CD4-positive, alpha-beta T cell (primary cell): ENCODE measurements around the gene PIWIL4. TPM values are rescaled to one million over a fixed set of nuclear protein-coding genes. Genes with fewer than 3 reads are reported as not detected.

Source experiments
- ATAC-seq: fragments of 200-7000 bp; cut with Tn5 transposase; one replicate; pipeline ENCODE4 v1.10.0; 2022; ENCODE audit warnings: mild to moderate bottlenecking; ENCODE audit not compliant: poor library complexity
- CTCF ChIA-PET: fragments of 350-600 bp; sonication (Branson Sonifier 250); formaldehyde crosslinking; loops from one replicate; lab custom pipeline; 2021; ENCODE audit warnings: antibody characterized with exemption, inconsistent platforms; lab: Charles Lee
- POLR2A ChIA-PET: fragments of 350-600 bp; sonication (Branson Sonifier 250); formaldehyde crosslinking; loops from one replicate; lab custom pipeline; 2021; ENCODE audit warnings: antibody characterized with exemption, inconsistent platforms; lab: Charles Lee
- DNase-seq, 14 experiments: peaks; one replicate each; pipeline ENCODE4 v3.0.0-alpha.2; 2013 to 2020; ENCODE audit warnings: mixed read lengths in 2 of 14
- H3K27ac ChIP-seq, 2 donors: one replicate each; pipeline versions ENCODE4 v1.5.1 to v1.7.0; 2013; ENCODE audit warnings: low read length in 2 of 2, low read depth in 1 of 2, mild to moderate bottlenecking in 1 of 2
- H3K27me3 ChIP-seq, 2 experiments: 1 replicate in 1 of 2; 2 replicates in 1 of 2; pipeline versions ENCODE4 v1.6.1 to v1.7.0; 2013; ENCODE audit warnings: low read length in 2 of 2, control low read depth in 1 of 2, mild to moderate bottlenecking in 1 of 2, moderate library complexity in 1 of 2; ENCODE audit not compliant: insufficient read depth in 2 of 2, control insufficient read depth in 1 of 2
- H3K36me3 ChIP-seq: one replicate; pipeline ENCODE4 v1.6.1; 2013; ENCODE audit warnings: low read length, control low read depth; ENCODE audit not compliant: insufficient read depth
- H3K4me1 ChIP-seq: one replicate; pipeline ENCODE4 v1.6.1; 2013; ENCODE audit warnings: low read length, control low read depth; ENCODE audit not compliant: insufficient read depth
- H3K4me3 ChIP-seq: one replicate; pipeline ENCODE4 v1.5.1; 2013; ENCODE audit warnings: mild to moderate bottlenecking, low read length, moderate library complexity
- H3K9me3 ChIP-seq, 2 experiments: 1 replicate in 1 of 2; 2 replicates in 1 of 2; pipeline versions ENCODE4 v1.6.1 to v1.7.0; 2013; ENCODE audit warnings: low read length in 2 of 2, mild to moderate bottlenecking in 2 of 2, control low read depth in 1 of 2, moderate library complexity in 1 of 2; ENCODE audit not compliant: control insufficient read depth in 1 of 2, insufficient read depth in 1 of 2
- H3K27ac Mint-ChIP-seq: one replicate; pipeline ENCODE4 v1.8.0; 2020; ENCODE audit warnings: mixed read lengths
- H3K27me3 Mint-ChIP-seq: one replicate; pipeline ENCODE4 v1.8.0; 2021; ENCODE audit warnings: mixed read lengths
- H3K36me3 Mint-ChIP-seq: one replicate; pipeline ENCODE4 v1.8.0; 2021; ENCODE audit warnings: low read depth, mixed read lengths
- H3K4me1 Mint-ChIP-seq: one replicate; pipeline ENCODE4 v1.8.0; 2021; ENCODE audit warnings: low read depth, mixed read lengths
- H3K4me3 Mint-ChIP-seq: one replicate; pipeline ENCODE4 v1.8.0; 2020; ENCODE audit warnings: mild to moderate bottlenecking, mixed read lengths
- H3K9me3 Mint-ChIP-seq: one replicate; pipeline ENCODE4 v1.8.0; 2020; ENCODE audit warnings: mixed read lengths
- intact Hi-C, 2 experiments: fragments of 100-400 bp; cut with DNase I in 1 of 2; cut with micrococcal nuclease in 1 of 2; formaldehyde crosslinking; loops; one replicate each; pipeline versions ENCODE4 v1.15.1 to v1.9.0; 2023 to 2025; cut with DNase I, micrococcal nuclease
- total RNA-seq, 174 experiments: library from RNA in 2 of 174; stranded (reverse) in 2 of 174; gene quantifications; one replicate each; pipeline ENCODE4 v1.2.3 and lab custom pipeline; 2021 to 2026
- TF ChIP-seq, protein P1 (sequence below): fragments of 200-600 bp; IDR thresholded peaks from one replicate; pipeline ENCODE4 v1.8.0; 2022; ENCODE audit warnings: antibody characterized with exemption, mild to moderate bottlenecking

The PIWIL4 gene
- total RNA-seq, 2 experiments from 2014 or later = 1.3 to 1.4 TPM

DNA sequence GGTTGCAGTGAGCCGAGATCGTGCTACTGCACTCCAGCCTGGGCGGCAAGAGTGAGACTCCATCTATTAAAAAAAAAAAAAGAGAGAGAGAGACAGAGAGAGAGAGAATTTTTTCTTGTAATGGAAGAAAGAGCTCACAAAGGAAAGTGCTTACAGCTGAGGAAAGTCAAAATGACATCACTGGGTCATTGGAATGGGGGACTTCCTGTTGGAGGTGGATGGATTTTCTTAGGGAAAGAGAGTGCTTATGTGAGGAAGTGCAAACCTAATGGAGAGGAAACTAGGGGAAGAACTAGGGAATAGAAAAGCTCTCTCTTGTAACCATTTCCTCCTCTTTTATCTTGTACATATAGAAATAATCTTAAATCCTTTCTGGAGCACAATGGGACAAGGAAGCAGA, 6.3 kb upstream of the PIWIL4 start:
- CTCF ChIA-PET = no interaction called here
- no peaks in the 10 kb centered on the region for H3K27me3 Mint-ChIP-seq

DNA sequence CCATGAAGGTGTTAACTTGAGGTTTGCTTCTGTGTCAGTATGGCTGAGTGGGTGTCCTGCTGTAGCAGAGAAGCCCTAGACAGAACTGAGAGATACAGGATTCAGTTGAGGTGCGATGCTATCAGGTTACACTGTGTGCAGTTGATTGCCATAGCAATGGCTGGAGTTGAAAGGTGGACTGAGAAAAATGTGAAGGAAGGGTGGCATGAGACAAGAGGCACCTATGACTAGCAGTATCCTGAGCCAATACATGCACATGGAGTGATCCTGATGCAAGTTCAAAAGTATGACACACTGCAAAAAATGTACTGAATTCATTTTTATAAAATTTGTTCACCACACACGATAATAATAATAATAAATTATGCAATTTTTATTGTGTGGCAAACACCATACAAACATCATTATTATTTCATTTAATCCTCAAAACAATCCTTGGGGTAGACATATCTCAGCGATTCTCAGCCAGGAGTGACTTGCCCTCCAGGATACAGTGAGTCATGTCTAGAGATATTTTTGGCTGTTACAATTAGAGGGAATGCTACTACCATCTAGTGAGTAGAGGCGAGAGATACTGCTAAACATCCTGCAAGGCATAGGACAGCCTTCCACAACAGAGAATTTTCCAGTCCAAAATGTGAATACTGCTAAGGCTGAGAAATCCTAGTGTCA, 3.9 kb upstream of the PIWIL4 start:
- H3K4me1 ChIP-seq = no peaks in the 10 kb centered on the region
- no peak for DNase-seq
- intact Hi-C loops = no loop called here
- POLR2A ChIA-PET = no interaction called here
- no peaks in the 10 kb centered on the region for H3K9me3 ChIP-seq
- no peak overlapping the region for H3K27ac ChIP-seq
- CTCF ChIA-PET = no interaction called here
- H3K36me3 ChIP-seq = no peaks in the 10 kb centered on the region
- H3K27me3 Mint-ChIP-seq = no peaks in the 10 kb centered on the region
- H3K36me3 Mint-ChIP-seq = no peaks in the 10 kb centered on the region
- no peak for ATAC-seq
- no peak overlapping the region for H3K4me3 Mint-ChIP-seq
- no peaks in the 10 kb centered on the region for H3K27me3 ChIP-seq
- TF ChIP-seq, protein P1, sequence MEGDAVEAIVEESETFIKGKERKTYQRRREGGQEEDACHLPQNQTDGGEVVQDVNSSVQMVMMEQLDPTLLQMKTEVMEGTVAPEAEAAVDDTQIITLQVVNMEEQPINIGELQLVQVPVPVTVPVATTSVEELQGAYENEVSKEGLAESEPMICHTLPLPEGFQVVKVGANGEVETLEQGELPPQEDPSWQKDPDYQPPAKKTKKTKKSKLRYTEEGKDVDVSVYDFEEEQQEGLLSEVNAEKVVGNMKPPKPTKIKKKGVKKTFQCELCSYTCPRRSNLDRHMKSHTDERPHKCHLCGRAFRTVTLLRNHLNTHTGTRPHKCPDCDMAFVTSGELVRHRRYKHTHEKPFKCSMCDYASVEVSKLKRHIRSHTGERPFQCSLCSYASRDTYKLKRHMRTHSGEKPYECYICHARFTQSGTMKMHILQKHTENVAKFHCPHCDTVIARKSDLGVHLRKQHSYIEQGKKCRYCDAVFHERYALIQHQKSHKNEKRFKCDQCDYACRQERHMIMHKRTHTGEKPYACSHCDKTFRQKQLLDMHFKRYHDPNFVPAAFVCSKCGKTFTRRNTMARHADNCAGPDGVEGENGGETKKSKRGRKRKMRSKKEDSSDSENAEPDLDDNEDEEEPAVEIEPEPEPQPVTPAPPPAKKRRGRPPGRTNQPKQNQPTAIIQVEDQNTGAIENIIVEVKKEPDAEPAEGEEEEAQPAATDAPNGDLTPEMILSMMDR = no peak
- no peak overlapping the region for H3K4me3 ChIP-seq
- H3K27ac Mint-ChIP-seq = no peak overlapping the region
- no peaks in the 10 kb centered on the region for H3K9me3 Mint-ChIP-seq
- no peaks in the 10 kb centered on the region for H3K4me1 Mint-ChIP-seq

More for the DNA sequence above, 6.3 kb upstream of the PIWIL4 start:
- DNase-seq = no peak
- TF ChIP-seq, protein P1 = no peak
- ATAC-seq = no peak
- H3K4me3 ChIP-seq = no peak overlapping the region
- no peak overlapping the region for H3K27ac Mint-ChIP-seq
- H3K4me3 Mint-ChIP-seq = no peak overlapping the region
- H3K36me3 ChIP-seq = no peaks in the 10 kb centered on the region
- H3K27me3 ChIP-seq = no peaks in the 10 kb centered on the region
- intact Hi-C loops = loop anchor here in 1 of 2 experiments (1.0 kb wide), 1 partner anchor 44 kb away; no protein-coding TSS in a partner anchor
- H3K9me3 Mint-ChIP-seq = no peaks in the 10 kb centered on the region
- H3K36me3 Mint-ChIP-seq = no peaks in the 10 kb centered on the region
- no peaks in the 10 kb centered on the region for H3K4me1 ChIP-seq
- POLR2A ChIA-PET = interaction anchor here (0.7 kb wide), 1 partner anchor 39 kb away, joined by 3 read pairs; no protein-coding TSS in a partner anchor
- H3K4me1 Mint-ChIP-seq = no peaks in the 10 kb centered on the region
- H3K27ac ChIP-seq = no peak overlapping the region
- no peaks in the 10 kb centered on the region for H3K9me3 ChIP-seq

DNA sequence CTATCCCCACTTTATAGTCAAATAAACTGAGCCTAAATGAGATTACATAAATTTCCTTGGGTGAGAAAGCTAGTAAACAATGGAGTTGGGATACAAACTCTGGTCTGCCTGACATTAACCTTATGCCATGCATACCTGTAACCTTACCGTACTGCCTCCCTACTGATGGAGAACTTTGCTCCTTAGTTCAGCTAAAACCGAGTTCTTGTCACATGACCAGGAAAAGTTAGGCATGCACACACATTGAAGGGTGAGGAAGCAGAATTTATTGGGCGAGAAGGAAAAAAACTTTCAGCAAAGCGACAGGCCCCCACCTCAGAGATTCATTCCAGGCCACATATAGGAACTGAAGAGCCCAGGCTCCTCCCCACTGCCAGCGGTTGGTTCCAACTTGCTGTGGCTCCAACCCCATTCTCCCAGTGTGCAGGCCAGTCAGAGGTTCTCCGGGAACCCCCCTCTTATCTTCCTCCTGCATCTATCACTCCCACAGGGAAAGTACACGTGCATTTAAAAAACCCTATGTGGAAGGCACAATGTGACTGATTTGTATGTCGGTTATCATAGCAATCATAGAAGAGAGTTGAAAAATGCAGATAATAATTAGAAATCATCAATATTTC, 3.2 kb upstream of the PIWIL4 start:
- H3K4me3 ChIP-seq = no peak overlapping the region
- no peaks in the 10 kb centered on the region for H3K36me3 ChIP-seq
- DNase-seq (no peak), ATAC-seq (no peak)
- no peaks in the 10 kb centered on the region for H3K9me3 Mint-ChIP-seq
- H3K27ac ChIP-seq = no peak overlapping the region
- H3K9me3 ChIP-seq = no peaks in the 10 kb centered on the region
- H3K4me1 Mint-ChIP-seq = no peaks in the 10 kb centered on the region
- ChIA-PET CTCF (no interaction called here), POLR2A (no interaction called here)
- TF ChIP-seq, protein P1 = no peak
- intact Hi-C loops = no loop called here
- no peaks in the 10 kb centered on the region for H3K27me3 Mint-ChIP-seq
- no peaks in the 10 kb centered on the region for H3K4me1 ChIP-seq
- no peak overlapping the region for H3K27ac Mint-ChIP-seq
- no peaks in the 10 kb centered on the region for H3K36me3 Mint-ChIP-seq
- no peaks in the 10 kb centered on the region for H3K27me3 ChIP-seq
- H3K4me3 Mint-ChIP-seq = no peak overlapping the region
